ENCODE data around the gene TMUB1. TPM values are rescaled to one million over a fixed set of nuclear protein-coding genes. Genes with fewer than 3 reads are reported as not detected.

The TMUB1 gene
- total RNA-seq, 2 experiments from 2014 or later, result 56.0 to 59.6 TPM

- H4K20me1 ChIP-seq (ENCODE audit: insufficient read depth, low read length), result no peaks in the 10 kb centered on the region
- no peaks in the 10 kb centered on the region for H3K79me2 ChIP-seq (ENCODE audit: insufficient read depth, low read depth, low read length)
- POLR2A ChIA-PET, result no interaction called here
- peaks cover 65% of the 10 kb centered on the region for H3K36me3 ChIP-seq (ENCODE audit: insufficient read depth, low read length)
- H2AFZ ChIP-seq (ENCODE audit: low read length), result no peak overlapping the region
- TF ChIP-seq CTCF (conservative IDR thresholded peaks at IDR 0.05; ENCODE audit: low read length), result no peak
- no peak for TF ChIP-seq EZH2phosphoT487 (IDR thresholded peaks at IDR 0.05; ENCODE audit: borderline replicate concordance, low read depth, low read length)
- no TSS peak for BruUV-seq (replicated peaks)
- H3K4me1 ChIP-seq (ENCODE audit: insufficient read depth, low read length, poor library complexity, severe bottlenecking), result peaks cover 4% of the 10 kb centered on the region
- no peak overlapping the region for H3K4me3 ChIP-seq (ENCODE audit: low read depth, low read length, poor library complexity, severe bottlenecking)
- H3K4me2 ChIP-seq (ENCODE audit: low read length), result no peak overlapping the region
- H3K9me3 ChIP-seq (ENCODE audit: low read length), result no peaks in the 10 kb centered on the region
- intact Hi-C loops (cut with micrococcal nuclease; ENCODE audit: unreplicated experiment), result no loop called here
- CTCF ChIA-PET (ENCODE audit: unreplicated experiment), result no interaction called here
- no peaks in the 10 kb centered on the region for H3K9me2 ChIP-seq (ENCODE audit: insufficient read depth, low read length)
- H3K27ac ChIP-seq (ENCODE audit: low read depth, low read length, poor library complexity, severe bottlenecking), result no peak overlapping the region
- no peak for DNase-seq (ENCODE audit: low spot score)
Measured at GRCh38 chr7:151066273-151066974, 16.9 kb downstream of the TMUB1 start.

- Histone ChIP-seq H3K9me3 (ENCODE audit: low read length) (no peaks in the 10 kb centered on the region), H3K4me1 (ENCODE audit: insufficient read depth, low read length, poor library complexity, severe bottlenecking) (peaks cover 13% of the 10 kb centered on the region), H3K4me2 (ENCODE audit: low read length) (no peak overlapping the region), H2AFZ (ENCODE audit: low read length) (no peak overlapping the region), H3K9me2 (ENCODE audit: insufficient read depth, low read length) (no peaks in the 10 kb centered on the region), H3K27ac (ENCODE audit: low read depth, low read length, poor library complexity, severe bottlenecking) (no peak overlapping the region), H4K20me1 (ENCODE audit: insufficient read depth, low read length) (no peaks in the 10 kb centered on the region), H3K79me2 (ENCODE audit: insufficient read depth, low read depth, low read length) (peaks cover 7% of the 10 kb centered on the region; the same call in 1 of the 2 replicates), H3K4me3 (ENCODE audit: low read depth, low read length, poor library complexity, severe bottlenecking) (no peak overlapping the region), H3K36me3 (ENCODE audit: insufficient read depth, low read length) (peaks cover 56% of the 10 kb centered on the region)
- BruUV-seq (replicated peaks), result no TSS peak
- no peak for DNase-seq (ENCODE audit: low spot score)
- intact Hi-C loops (cut with micrococcal nuclease; ENCODE audit: unreplicated experiment), result no loop called here
- TF ChIP-seq EZH2phosphoT487 (IDR thresholded peaks at IDR 0.05; ENCODE audit: borderline replicate concordance, low read depth, low read length) (no peak), CTCF (conservative IDR thresholded peaks at IDR 0.05; ENCODE audit: low read length) (no peak)
- POLR2A ChIA-PET, result no interaction called here
- CTCF ChIA-PET (ENCODE audit: unreplicated experiment), result no interaction called here
Measured at GRCh38 chr7:151065516-151065915, 17.8 kb downstream of the TMUB1 start.

- no peaks in the 10 kb centered on the region for H3K9me2 ChIP-seq (ENCODE audit: insufficient read depth, low read length)
- H3K79me2 ChIP-seq (ENCODE audit: insufficient read depth, low read depth, low read length), result peaks cover 12% of the 10 kb centered on the region; the same call in 1 of the 2 replicates
- no peaks in the 10 kb centered on the region for H4K20me1 ChIP-seq (ENCODE audit: insufficient read depth, low read length)
- no peak overlapping the region for H3K4me2 ChIP-seq (ENCODE audit: low read length)
- no peak overlapping the region for H3K4me3 ChIP-seq (ENCODE audit: low read depth, low read length, poor library complexity, severe bottlenecking)
- POLR2A ChIA-PET, result no interaction called here
- no peak overlapping the region for H2AFZ ChIP-seq (ENCODE audit: low read length)
- H3K4me1 ChIP-seq (ENCODE audit: insufficient read depth, low read length, poor library complexity, severe bottlenecking), result peaks cover 16% of the 10 kb centered on the region
- intact Hi-C loops (cut with micrococcal nuclease; ENCODE audit: unreplicated experiment), result no loop called here
- CTCF ChIA-PET (ENCODE audit: unreplicated experiment), result no interaction called here
- peaks cover 51% of the 10 kb centered on the region for H3K36me3 ChIP-seq (ENCODE audit: insufficient read depth, low read length)
- BruUV-seq (replicated peaks), result no TSS peak
- DNase-seq (ENCODE audit: low spot score), result no peak
- no peak overlapping the region for H3K27ac ChIP-seq (ENCODE audit: low read depth, low read length, poor library complexity, severe bottlenecking)
- TF ChIP-seq CTCF (conservative IDR thresholded peaks at IDR 0.05; ENCODE audit: low read length), result no peak
- no peak for TF ChIP-seq EZH2phosphoT487 (IDR thresholded peaks at IDR 0.05; ENCODE audit: borderline replicate concordance, low read depth, low read length)
- H3K9me3 ChIP-seq (ENCODE audit: low read length), result no peaks in the 10 kb centered on the region
Measured at GRCh38 chr7:151064993-151065392, 18.3 kb downstream of the TMUB1 start.

All from OCI-LY7 (cell line).